ENCODE measurements around the gene RABGAP1L. TPM values are rescaled to one million over a fixed set of nuclear protein-coding genes. Genes with fewer than 3 reads are reported as not detected.

Gene RABGAP1L
- total and polyA plus RNA-seq, 10 of the 15 experiments (the other 5 are each of a cell fraction or from before 2014, with no cell fraction given), result 5.8 to 194 (median 113) TPM

DNA sequence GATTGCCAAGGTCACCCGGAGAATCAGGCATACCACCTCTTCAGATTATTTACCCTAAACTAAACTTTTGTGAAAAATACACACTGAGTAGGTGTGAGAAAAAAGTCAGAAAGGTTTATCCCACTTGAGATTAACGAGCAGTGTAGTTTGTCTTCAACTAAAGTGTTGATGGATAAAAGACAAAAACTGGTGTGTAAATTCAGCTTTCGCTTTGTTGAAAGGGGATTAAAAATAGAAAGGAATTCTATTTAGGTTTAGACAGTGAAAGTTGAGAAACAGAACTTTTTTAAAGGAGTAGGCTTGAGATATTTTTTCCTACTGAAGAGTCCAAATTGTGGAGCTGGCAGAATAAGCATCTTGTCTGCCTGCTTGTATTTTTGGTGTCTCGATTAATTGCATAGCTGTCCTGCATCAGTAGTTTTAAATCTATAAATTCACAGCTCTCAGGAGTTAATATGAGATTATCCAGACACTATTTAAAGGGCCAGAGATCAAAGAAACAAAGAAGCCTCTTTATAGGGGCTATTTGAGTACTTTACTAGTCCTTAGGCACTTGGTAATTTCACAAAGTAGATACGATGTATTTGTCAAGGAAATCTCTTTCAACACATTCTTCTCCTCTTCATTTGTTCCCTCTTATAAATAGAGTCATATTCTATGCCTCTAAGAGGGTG is 46.7 kb upstream of the RABGAP1L start:
- SMC1A ChIA-PET (ENCODE audit: uncharacterized antibody, unreplicated experiment), result no interaction called here
- WGBS (ENCODE audit: insufficient coverage, insufficient replicate concordance, low lambda C conversion rate, missing lambda C conversion rate), result 79% methylated on average over 5 of the region's 5 CpGs
- POLR2A ChIA-PET, result no interaction called here
- Histone ChIP-seq H3K36me3 (ENCODE audit: control insufficient read depth in 2 of 2, insufficient read depth in 2 of 2, low read length in 1 of 2) (no peaks in the 10 kb centered on the region), H2AFZ (ENCODE audit: control insufficient read depth, low read depth, low read length) (no peak overlapping the region), H3K9ac (ENCODE audit: control insufficient read depth, insufficient read depth, low read length) (no peak overlapping the region), H3K9me3 (replicated peaks; ENCODE audit: control insufficient read depth, insufficient read depth, low read length) (no peaks in the 10 kb centered on the region), H3K79me2 (ENCODE audit: control insufficient read depth, insufficient read depth, low read length) (no peaks in the 10 kb centered on the region), H3K27me3 (replicated peaks in 1 of 2; ENCODE audit: control insufficient read depth in 2 of 2, insufficient read depth in 2 of 2, low read length in 1 of 2) (no peaks in the 10 kb centered on the region), H4K20me1 (ENCODE audit: control insufficient read depth, insufficient read depth) (no peaks in the 10 kb centered on the region), H3K27ac (ENCODE audit: control insufficient read depth, insufficient read depth) (no peak overlapping the region), H3K4me3 (no peak overlapping the region), H3K4me2 (ENCODE audit: control insufficient read depth, insufficient read depth) (no peak overlapping the region), H3K4me1 (ENCODE audit: control insufficient read depth, insufficient read depth, low read length) (peaks cover 7% of the 10 kb centered on the region; the same call in 1 of the 2 replicates)
- intact Hi-C loops (cut with micrococcal nuclease; ENCODE audit: unreplicated experiment) (no loop called here), in situ Hi-C loops (cut with MboI) (no loop called here)
- no peak for TF ChIP-seq RCOR1 (conservative IDR thresholded peaks at IDR 0.05; ENCODE audit: low read depth, low read length)
- no peak for TF ChIP-seq ASH2L (IDR thresholded peaks at IDR 0.05; ENCODE audit: borderline replicate concordance, low read depth)
- TF ChIP-seq NBN (IDR thresholded peaks at IDR 0.05), result no peak
- no peak for TF ChIP-seq EED (IDR thresholded peaks at IDR 0.05; ENCODE audit: low read depth)
- TF ChIP-seq, protein P1, sequence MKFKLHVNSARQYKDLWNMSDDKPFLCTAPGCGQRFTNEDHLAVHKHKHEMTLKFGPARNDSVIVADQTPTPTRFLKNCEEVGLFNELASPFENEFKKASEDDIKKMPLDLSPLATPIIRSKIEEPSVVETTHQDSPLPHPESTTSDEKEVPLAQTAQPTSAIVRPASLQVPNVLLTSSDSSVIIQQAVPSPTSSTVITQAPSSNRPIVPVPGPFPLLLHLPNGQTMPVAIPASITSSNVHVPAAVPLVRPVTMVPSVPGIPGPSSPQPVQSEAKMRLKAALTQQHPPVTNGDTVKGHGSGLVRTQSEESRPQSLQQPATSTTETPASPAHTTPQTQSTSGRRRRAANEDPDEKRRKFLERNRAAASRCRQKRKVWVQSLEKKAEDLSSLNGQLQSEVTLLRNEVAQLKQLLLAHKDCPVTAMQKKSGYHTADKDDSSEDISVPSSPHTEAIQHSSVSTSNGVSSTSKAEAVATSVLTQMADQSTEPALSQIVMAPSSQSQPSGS (IDR thresholded peaks at IDR 0.05; ENCODE audit: low read length), result no peak
- TF ChIP-seq NRF1 (conservative IDR thresholded peaks at IDR 0.05; ENCODE audit: low read depth, low read length), result no peak
- no peak for TF ChIP-seq HCFC1 (IDR thresholded peaks at IDR 0.05; ENCODE audit: low read length)
- RAD21 ChIA-PET (ENCODE audit: unreplicated experiment), result no interaction called here
- ATAC-seq, result no peak
- BruUV-seq (replicated peaks), result no TSS peak
- FAIRE-seq, result no peak
- DNase-seq (ENCODE audit: low read depth, low spot score), result no peak
- CTCF ChIA-PET, result interaction anchor here (1.1 kb wide), 2 partner anchors 11 to 23 kb away, joined by 4 read pairs; no protein-coding TSS in a partner anchor

All from GM12878 (cell line).